ENCODE data around the gene SNAPC3.
"Not testable (repeated sequence)": the region's sequence is repeated elsewhere in the genome, so short reads cannot be mapped to it uniquely, and the experiment has no call there.

The SNAPC3 gene

GRCh38 chr9:15374825-15375224, 47.9 kb upstream of the SNAPC3 start:
- ChIA-PET POLR2A (interaction anchor here (0.6 kb wide), 1 partner anchor 9 kb away, joined by 6 read pairs; no protein-coding TSS in a partner anchor), CTCF (interaction anchor here (0.6 kb wide), 1 partner anchor 142 kb away, joined by 3 read pairs; no protein-coding TSS in a partner anchor)
- TF ChIP-seq, protein P1, sequence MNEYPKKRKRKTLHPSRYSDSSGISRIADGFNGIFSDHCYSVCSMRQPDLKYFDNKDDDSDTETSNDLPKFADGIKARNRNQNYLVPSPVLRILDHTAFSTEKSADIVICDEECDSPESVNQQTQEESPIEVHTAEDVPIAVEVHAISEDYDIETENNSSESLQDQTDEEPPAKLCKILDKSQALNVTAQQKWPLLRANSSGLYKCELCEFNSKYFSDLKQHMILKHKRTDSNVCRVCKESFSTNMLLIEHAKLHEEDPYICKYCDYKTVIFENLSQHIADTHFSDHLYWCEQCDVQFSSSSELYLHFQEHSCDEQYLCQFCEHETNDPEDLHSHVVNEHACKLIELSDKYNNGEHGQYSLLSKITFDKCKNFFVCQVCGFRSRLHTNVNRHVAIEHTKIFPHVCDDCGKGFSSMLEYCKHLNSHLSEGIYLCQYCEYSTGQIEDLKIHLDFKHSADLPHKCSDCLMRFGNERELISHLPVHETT (tag by site-specific recombination; IDR thresholded peaks at IDR 0.05): no peak
- no peak for TF ChIP-seq ZNF433 (tag by site-specific recombination; IDR thresholded peaks at IDR 0.05; ENCODE audit: low read depth)
- no peak for TF ChIP-seq ZNF112 (tag by site-specific recombination; IDR thresholded peaks at IDR 0.05)
- TF ChIP-seq SP2 (tag by site-specific recombination; IDR thresholded peaks at IDR 0.05): no peak
- no peak for TF ChIP-seq ZNF677 (tag by site-specific recombination; IDR thresholded peaks at IDR 0.05)
- TF ChIP-seq KLF1 (tag by site-specific recombination; IDR thresholded peaks at IDR 0.05): peak; percentile 74
- TF ChIP-seq FEZF1 (tag by site-specific recombination; IDR thresholded peaks at IDR 0.05): no peak
- TF ChIP-seq ZIC2 (tag by site-specific recombination; IDR thresholded peaks at IDR 0.05): peak; percentile 69
- no peak for TF ChIP-seq ZSCAN4 (tag by site-specific recombination; IDR thresholded peaks at IDR 0.05)
- no peak for TF ChIP-seq ZNF26 (tag by site-specific recombination; IDR thresholded peaks at IDR 0.05)
- Histone ChIP-seq H3K9me3 (ENCODE audit: control insufficient read depth, insufficient read depth, low read depth, low read length) (no peaks in the 10 kb centered on the region), H3K4me1 (ENCODE audit: control insufficient read depth, insufficient read depth, low read length) (no peaks in the 10 kb centered on the region), H3K4me3 (ENCODE audit: low read depth, low read length) (no peak overlapping the region), H3K36me3 (ENCODE audit: control insufficient read depth in 2 of 2, insufficient read depth in 1 of 2, low read length in 2 of 2) (no peaks in the 10 kb centered on the region), H3K27ac (ENCODE audit: extremely low read depth, low read depth, low read length) (no peak overlapping the region)

DNA sequence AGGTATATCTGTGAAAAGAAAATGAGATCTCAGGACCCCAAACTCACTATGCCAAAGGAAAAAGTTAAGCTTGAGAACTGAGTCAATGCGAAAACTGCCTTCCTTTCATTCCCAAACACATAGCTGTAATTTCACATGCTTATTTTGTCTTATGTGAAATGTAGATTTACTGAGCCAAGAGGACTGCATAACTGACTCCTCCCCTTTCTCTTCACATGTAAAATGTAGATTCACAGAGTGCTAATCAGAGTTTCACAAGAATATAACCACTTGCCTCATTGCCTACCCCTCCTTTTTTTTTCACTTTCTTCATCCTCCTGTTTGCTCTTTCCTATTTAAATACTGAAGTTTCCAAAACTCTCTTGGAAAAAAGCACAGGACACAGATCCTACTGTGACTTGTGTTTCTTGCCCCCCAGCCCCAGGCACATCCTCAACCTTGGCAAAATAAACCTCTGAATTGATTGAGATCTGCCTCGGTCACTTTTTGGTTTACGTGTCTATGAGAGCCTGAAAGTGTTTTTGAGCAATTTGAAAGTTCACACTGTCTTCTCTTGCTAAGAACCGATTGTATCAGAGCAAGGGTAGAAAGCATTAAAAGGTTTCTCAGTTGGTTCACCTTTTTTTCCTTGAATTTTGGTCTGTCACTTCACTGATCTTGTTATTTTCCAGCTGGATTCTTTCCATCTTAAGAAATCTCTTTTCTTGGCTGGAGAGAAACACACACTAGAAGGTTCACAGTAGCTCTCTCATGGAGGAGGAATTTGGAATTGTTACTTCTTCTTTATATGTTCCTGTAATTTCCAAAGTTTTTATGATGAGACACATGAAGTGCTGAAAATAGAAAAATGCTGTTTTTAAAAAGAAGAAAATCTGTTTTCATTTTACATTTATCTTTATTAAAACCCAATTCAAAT, 44.8 kb upstream of the SNAPC3 start:
- H3K36me3 ChIP-seq (ENCODE audit: control insufficient read depth in 2 of 2, insufficient read depth in 1 of 2, low read length in 2 of 2): no peaks in the 10 kb centered on the region
- TF ChIP-seq MYNN (tag by site-specific recombination; IDR thresholded peaks at IDR 0.05; ENCODE audit: borderline replicate concordance) (no peak), ZNF610 (tag by site-specific recombination; IDR thresholded peaks at IDR 0.05; ENCODE audit: borderline replicate concordance) (no peak), PRDM6 (tag by site-specific recombination; IDR thresholded peaks at IDR 0.05) (no peak), TRIM28 (IDR thresholded peaks at IDR 0.05; ENCODE audit: borderline replicate concordance, low read length) (no peak), ZBTB20 (tag by site-specific recombination; IDR thresholded peaks at IDR 0.05) (no peak), ZBTB17 (tag by site-specific recombination; IDR thresholded peaks at IDR 0.05) (no peak), BCL11B (tag by site-specific recombination; IDR thresholded peaks at IDR 0.05; ENCODE audit: low read depth) (no peak), ZNF473 (tag by site-specific recombination; IDR thresholded peaks at IDR 0.05) (no peak), FEZF1 (tag by site-specific recombination; IDR thresholded peaks at IDR 0.05) (no peak), OSR2 (tag by site-specific recombination; IDR thresholded peaks at IDR 0.05) (no peak), ZNF747 (tag by site-specific recombination; IDR thresholded peaks at IDR 0.05) (no peak), ZNF48 (tag by site-specific recombination; IDR thresholded peaks at IDR 0.05) (no peak), GLI2 (tag by site-specific recombination; IDR thresholded peaks at IDR 0.05; ENCODE audit: borderline replicate concordance, low read depth) (no peak)
- H3K4me3 ChIP-seq (ENCODE audit: low read depth, low read length): no peak overlapping the region
- no peaks in the 10 kb centered on the region for H3K9me3 ChIP-seq (ENCODE audit: control insufficient read depth, insufficient read depth, low read depth, low read length)
- H3K27ac ChIP-seq (ENCODE audit: extremely low read depth, low read depth, low read length): no peak overlapping the region
- ChIA-PET CTCF (interaction anchor here (0.7 kb wide), 1 partner anchor 27 kb away, joined by 4 read pairs; no protein-coding TSS in a partner anchor), POLR2A (no interaction called here)
- no peaks in the 10 kb centered on the region for H3K4me1 ChIP-seq (ENCODE audit: control insufficient read depth, insufficient read depth, low read length)

GRCh38 chr9:15379317-15379716, 43.4 kb upstream of the SNAPC3 start:
- H3K9me3 ChIP-seq (ENCODE audit: control insufficient read depth, insufficient read depth, low read depth, low read length); H3K4me3 ChIP-seq (ENCODE audit: low read depth, low read length); H3K36me3 ChIP-seq (ENCODE audit: control insufficient read depth in 2 of 2, insufficient read depth in 1 of 2, low read length in 2 of 2); POLR2A ChIA-PET; CTCF ChIA-PET; H3K4me1 ChIP-seq (ENCODE audit: control insufficient read depth, insufficient read depth, low read length); H3K27ac ChIP-seq (ENCODE audit: extremely low read depth, low read depth, low read length): not testable (repeated sequence)

DNA sequence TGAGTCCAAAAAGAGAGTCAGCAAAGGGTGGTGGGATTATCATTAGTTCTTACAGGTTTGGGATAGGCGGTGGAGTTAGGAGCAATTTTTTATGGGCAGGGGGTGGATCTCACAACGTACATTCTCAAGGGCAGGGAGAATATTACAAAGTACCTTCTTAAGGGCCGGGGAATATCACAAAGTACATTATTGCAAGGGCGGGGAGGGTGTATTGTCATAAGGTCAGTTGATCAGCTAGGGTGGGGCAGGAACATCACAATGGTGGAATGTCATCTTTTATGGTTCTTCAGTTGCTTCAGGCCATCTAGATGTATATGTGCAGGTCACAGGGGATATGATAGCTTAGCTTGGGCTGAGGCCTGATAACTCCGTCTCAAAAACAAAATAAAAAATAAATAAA, 42.8 kb upstream of the SNAPC3 start:
- H3K36me3 ChIP-seq (ENCODE audit: control insufficient read depth in 2 of 2, insufficient read depth in 1 of 2, low read length in 2 of 2); H3K4me1 ChIP-seq (ENCODE audit: control insufficient read depth, insufficient read depth, low read length); H3K27ac ChIP-seq (ENCODE audit: extremely low read depth, low read depth, low read length); H3K9me3 ChIP-seq (ENCODE audit: control insufficient read depth, insufficient read depth, low read depth, low read length); H3K4me3 ChIP-seq (ENCODE audit: low read depth, low read length); CTCF ChIA-PET; POLR2A ChIA-PET: not testable (repeated sequence)
